ENCODE data around the gene ODAD2.

ODAD2 gene

GRCh38 chr10:27799046-27799445 is 199.8 kb downstream of the ODAD2 start:
- H3K27ac ChIP-seq: no peak overlapping the region
- no peak for DNase-seq
- in situ Hi-C loops (cut with HindIII; ENCODE audit: low pct_ligation_motif_present, low sequenced_read_pairs): no loop called here

GRCh38 chr10:27794157-27794556 is 204.7 kb downstream of the ODAD2 start:
- Histone ChIP-seq H3K27me3 (replicated peaks) (no peaks in the 10 kb centered on the region), H3K4me3 (ENCODE audit: low read depth, low read length) (no peak overlapping the region), H3K27ac (no peak overlapping the region), H3K36me3 (replicated peaks) (no peaks in the 10 kb centered on the region)
- no peak for DNase-seq
- in situ Hi-C loops (cut with HindIII; ENCODE audit: low pct_ligation_motif_present, low sequenced_read_pairs): no loop called here
- TF ChIP-seq CTCF (IDR thresholded peaks at IDR 0.05; ENCODE audit: low read depth, low read length, missing control alignments): peak; percentile 50

More at GRCh38 chr10:27799046-27799445, 199.8 kb downstream of the ODAD2 start:
- Histone ChIP-seq H3K27me3 (replicated peaks) (no peaks in the 10 kb centered on the region), H3K36me3 (replicated peaks) (no peaks in the 10 kb centered on the region), H3K4me3 (ENCODE audit: low read depth, low read length) (no peak overlapping the region)
- no peak for TF ChIP-seq CTCF (IDR thresholded peaks at IDR 0.05; ENCODE audit: low read depth, low read length, missing control alignments)

- in situ Hi-C loops (cut with HindIII; ENCODE audit: low pct_ligation_motif_present, low sequenced_read_pairs): no loop called here
- TF ChIP-seq CTCF (IDR thresholded peaks at IDR 0.05; ENCODE audit: low read depth, low read length, missing control alignments): no peak
- Histone ChIP-seq H3K27ac (no peak overlapping the region), H3K4me3 (ENCODE audit: low read depth, low read length) (no peak overlapping the region), H3K36me3 (replicated peaks) (no peaks in the 10 kb centered on the region), H3K27me3 (replicated peaks) (no peaks in the 10 kb centered on the region)
- peak; percentile 56 for DNase-seq
Observed at GRCh38 chr10:27792216-27792615, 206.7 kb downstream of the ODAD2 start.

GRCh38 chr10:27784272-27784671 is 214.6 kb downstream of the ODAD2 start:
- no peak for DNase-seq
- no peak for TF ChIP-seq CTCF (IDR thresholded peaks at IDR 0.05; ENCODE audit: low read depth, low read length, missing control alignments)
- Histone ChIP-seq H3K27me3 (replicated peaks) (no peaks in the 10 kb centered on the region), H3K4me3 (ENCODE audit: low read depth, low read length) (no peak overlapping the region), H3K27ac (no peak overlapping the region), H3K36me3 (replicated peaks) (no peaks in the 10 kb centered on the region)
- in situ Hi-C loops (cut with HindIII; ENCODE audit: low pct_ligation_motif_present, low sequenced_read_pairs): no loop called here

GRCh38 chr10:27783660-27784059 is 215.2 kb downstream of the ODAD2 start:
- Histone ChIP-seq H3K27ac (no peak overlapping the region), H3K4me3 (ENCODE audit: low read depth, low read length) (no peak overlapping the region), H3K36me3 (replicated peaks) (no peaks in the 10 kb centered on the region), H3K27me3 (replicated peaks) (no peaks in the 10 kb centered on the region)
- in situ Hi-C loops (cut with HindIII; ENCODE audit: low pct_ligation_motif_present, low sequenced_read_pairs): no loop called here
- peak; percentile 80 for TF ChIP-seq CTCF (IDR thresholded peaks at IDR 0.05; ENCODE audit: low read depth, low read length, missing control alignments)
- DNase-seq: peak; percentile 79

- no peak for TF ChIP-seq CTCF (IDR thresholded peaks at IDR 0.05; ENCODE audit: low read depth, low read length, missing control alignments)
- in situ Hi-C loops (cut with HindIII; ENCODE audit: low pct_ligation_motif_present, low sequenced_read_pairs): no loop called here
- no peak overlapping the region for H3K27ac ChIP-seq
- no peak for DNase-seq
- H3K27me3 ChIP-seq (replicated peaks): no peaks in the 10 kb centered on the region
- no peaks in the 10 kb centered on the region for H3K36me3 ChIP-seq (replicated peaks)
- no peak overlapping the region for H3K4me3 ChIP-seq (ENCODE audit: low read depth, low read length)
Observed at GRCh38 chr10:27779462-27780015, 219.3 kb downstream of the ODAD2 start.
